HG03432 (cell line): Measurements from ENCODE around the gene ATF3.
A peak's percentile ranks its signal among the peaks of the same experiment; 100 is the strongest.
"Not testable (repeated sequence)": the region's sequence is repeated elsewhere in the genome, so short reads cannot be mapped to it uniquely, and the experiment has no call there.

Experiments used
- ATAC-seq: cut with Tn5 transposase; IDR thresholded peaks from one replicate; pipeline ENCODE4 v1.9.1; 2021; ENCODE audit warnings: mild to moderate bottlenecking, moderate library complexity; ENCODE audit not compliant: unreplicated experiment

The ATF3 gene

GRCh38 chr1:212625781-212626450 lies 17.4 kb downstream of the ATF3 start:
- no peak for ATAC-seq

DNA sequence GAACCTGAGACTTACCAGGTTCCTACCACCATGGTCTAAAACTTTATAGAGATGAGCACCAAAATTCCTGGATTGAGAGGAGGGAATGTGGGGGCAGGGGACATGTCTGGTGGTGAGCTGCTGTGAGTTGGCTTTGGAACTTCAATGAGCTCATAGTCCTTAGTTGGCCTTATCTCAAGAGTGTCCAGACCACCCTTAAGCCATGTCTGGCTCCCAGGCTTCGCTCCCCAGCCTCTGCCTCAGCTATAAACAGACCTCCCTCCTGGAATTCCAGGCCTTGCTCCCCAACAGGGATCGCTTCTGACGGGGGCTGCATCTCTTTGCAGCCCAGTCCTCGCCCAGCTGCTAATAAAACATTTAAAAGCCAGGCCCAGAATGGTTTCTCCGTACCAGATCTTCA lies 19.5 kb downstream of the ATF3 start:
- no peak for ATAC-seq

GRCh38 chr1:212628813-212629415 lies 20.4 kb downstream of the ATF3 start:
- no peak for ATAC-seq

DNA sequence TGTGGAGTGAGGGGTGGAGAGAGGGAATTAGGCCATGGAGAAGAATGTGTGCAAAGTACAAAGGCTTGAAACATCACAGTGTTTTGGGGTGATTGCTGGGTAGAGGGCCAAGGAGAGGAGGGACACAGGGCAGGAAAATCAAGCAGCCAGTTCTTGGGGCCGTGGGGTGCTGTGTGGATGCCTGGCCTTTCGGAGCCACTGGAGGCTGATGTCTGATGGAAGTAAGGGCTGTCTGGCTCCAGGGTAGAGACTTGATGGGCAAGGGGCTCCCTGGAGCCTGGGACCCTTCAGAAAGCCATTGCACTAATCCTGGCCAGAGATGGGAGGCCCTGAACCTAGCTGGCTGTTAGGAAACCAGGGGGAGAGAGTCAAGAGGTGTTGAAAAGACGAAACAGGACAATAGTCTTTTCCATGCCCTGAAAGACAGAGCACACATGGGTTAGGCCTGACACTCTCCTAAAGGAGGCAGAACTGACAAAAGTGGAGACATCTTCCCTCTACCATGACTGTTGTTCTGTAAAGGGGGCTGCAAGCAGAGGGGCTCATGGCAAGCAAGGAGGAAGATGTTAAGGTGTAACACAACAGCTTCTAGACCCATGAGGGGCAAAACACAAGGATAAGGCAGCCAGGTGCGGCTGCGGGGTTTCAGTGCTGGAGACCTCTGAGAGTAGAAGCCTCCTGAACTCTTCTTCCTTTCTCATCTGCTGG lies 21.0 kb downstream of the ATF3 start:
- no peak for ATAC-seq

DNA sequence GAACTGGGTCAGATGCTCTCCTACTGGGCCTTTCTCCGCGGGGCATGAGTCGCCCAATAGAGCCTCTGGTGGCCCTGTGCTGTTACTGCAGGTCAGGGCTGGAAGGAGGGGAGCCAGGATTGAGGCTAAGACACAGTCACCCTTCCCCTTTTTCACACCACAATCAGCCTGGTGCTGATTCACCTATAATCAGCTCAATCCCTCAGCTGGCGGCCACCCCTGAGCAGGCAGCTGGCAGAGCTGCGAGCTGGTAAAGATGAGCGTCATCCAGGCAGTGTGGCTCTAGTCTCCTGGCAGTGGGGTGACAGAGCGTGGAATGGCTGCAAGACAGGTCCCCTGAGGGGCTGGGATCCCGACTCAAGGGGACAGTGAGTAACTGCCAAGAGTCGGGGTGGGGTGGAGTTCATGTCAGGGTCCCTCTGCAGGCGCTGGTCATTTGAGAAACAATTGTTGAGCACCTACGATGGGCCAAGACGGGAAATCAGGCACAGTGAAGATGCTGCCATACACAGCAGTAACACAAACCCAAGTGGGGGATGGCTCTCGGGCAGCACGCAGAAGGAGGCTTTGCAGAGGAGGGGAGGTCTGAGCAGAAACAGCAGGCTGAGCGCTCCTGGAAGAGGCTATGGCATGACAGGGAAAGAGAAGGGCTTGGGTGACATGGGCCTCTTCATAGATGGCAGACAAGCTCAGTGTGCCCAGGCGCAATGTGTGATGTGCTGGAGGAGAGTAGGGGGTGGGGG lies 21.8 kb downstream of the ATF3 start:
- ATAC-seq = peak; percentile 96

GRCh38 chr1:212633161-212633560 lies 24.6 kb downstream of the ATF3 start:
- ATAC-seq = no peak

GRCh38 chr1:212634252-212634651 lies 25.7 kb downstream of the ATF3 start:
- no peak for ATAC-seq

- ATAC-seq = no peak
These were observed 26.6 kb downstream of the ATF3 start for GRCh38 chr1:212635141-212635631.

- ATAC-seq = no peak
These were observed 29.3 kb downstream of the ATF3 start for GRCh38 chr1:212637902-212638301.

DNA sequence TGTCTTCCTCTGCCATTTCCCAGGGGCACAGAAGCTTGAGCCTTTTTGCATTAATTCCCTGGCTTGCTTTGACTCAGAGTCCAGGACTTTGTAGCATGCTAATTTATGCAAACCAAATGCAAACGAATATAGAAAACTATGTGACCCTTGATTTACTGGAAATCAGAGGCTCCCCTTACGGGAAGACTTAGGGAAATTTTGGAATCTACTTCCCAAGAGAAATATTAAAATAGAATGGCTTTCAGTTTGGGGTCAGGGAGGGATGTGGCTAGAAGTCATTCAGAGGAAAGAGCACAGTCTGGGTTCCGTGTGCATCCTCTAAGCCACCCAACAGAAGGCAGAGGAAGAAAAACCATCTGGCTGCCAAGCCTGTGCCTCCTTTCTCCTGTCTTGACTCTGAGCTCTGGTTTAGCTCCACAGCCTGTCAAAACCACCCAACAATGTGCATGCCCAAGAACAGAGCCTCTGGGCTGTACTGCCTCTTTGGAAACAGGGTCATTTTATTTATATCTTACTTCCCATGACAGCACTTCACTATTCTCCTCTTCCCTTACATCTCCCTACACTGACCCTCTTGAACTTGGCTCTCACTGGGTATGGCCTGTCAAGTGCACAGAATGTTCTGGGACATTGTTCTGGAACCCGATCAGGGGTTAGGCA lies 30.1 kb downstream of the ATF3 start:
- ATAC-seq = no peak

DNA sequence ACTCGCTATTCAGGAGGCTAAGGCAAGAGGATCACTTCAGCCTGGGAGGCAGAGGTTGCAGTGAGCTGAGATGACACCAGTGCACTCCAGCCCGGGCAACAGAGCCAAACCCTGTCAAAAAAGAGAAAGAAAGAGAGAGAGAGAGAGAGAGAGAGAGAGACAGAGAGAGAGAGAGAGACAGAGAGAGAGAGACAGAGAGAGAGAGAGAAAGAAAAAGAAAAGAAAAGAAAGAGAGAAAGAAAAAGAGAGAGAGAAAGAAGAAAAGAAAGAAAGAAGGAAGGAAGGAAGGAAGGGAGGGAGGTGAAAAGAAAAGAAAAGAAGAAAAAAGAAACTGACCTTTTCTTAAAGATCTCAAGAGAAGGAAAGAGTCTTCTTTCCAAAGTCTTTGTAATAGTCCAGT lies 31.0 kb downstream of the ATF3 start:
- not testable (repeated sequence) for ATAC-seq

DNA sequence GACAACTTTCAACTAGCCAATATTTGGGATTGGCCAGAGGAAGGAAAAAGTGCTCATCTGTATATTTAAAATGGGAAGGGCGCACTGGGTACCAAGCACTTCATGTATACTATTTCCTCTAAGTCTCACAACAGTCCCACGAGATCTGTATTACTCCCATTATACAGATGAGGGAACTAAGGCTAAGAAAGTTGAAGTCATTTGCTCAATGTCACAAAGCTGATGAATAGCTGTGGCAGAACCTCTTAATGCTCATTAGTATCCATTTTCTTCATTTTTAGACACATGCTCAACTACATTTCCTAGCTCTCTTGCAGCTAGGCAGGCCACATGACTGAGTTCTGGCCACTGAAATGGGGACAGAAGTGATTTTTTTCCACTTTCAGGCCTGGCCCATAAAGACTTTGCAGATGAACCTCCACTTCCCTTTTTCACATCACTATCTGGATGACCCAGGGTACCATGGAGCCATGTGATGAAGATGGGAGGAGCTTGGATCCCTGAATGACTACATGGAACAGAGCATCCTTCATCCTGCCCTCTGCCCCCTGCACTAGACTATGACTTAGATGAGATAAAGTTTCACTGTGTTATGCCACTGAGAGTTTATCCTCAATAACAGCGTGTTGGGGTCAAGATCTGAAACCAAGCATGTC lies 31.8 kb downstream of the ATF3 start:
- no peak for ATAC-seq

DNA sequence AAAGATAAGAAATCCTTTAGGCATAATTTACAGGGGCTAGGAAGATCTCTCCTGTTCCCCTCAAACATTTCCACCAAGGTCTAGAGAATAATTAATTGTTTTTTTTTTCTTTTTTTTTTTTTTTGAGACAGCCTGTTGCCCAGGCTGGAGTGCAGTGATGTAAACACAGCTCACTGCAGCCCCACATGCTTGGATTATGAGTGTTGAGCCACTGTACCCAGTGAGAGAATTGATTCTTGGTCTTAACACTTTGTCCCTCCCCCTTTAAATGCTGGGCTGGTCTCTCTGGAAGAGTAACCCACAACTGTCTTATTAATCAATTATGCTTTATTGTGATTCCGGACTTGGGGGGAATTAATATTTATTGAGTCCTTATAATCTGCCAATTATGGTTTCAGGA lies 33.4 kb downstream of the ATF3 start:
- no peak for ATAC-seq

GRCh38 chr1:212643877-212644276 lies 35.3 kb downstream of the ATF3 start:
- ATAC-seq = no peak

GRCh38 chr1:212644866-212645545 lies 36.4 kb downstream of the ATF3 start:
- no peak for ATAC-seq

GRCh38 chr1:212645546-212646543 lies 37.3 kb downstream of the ATF3 start:
- no peak for ATAC-seq

DNA sequence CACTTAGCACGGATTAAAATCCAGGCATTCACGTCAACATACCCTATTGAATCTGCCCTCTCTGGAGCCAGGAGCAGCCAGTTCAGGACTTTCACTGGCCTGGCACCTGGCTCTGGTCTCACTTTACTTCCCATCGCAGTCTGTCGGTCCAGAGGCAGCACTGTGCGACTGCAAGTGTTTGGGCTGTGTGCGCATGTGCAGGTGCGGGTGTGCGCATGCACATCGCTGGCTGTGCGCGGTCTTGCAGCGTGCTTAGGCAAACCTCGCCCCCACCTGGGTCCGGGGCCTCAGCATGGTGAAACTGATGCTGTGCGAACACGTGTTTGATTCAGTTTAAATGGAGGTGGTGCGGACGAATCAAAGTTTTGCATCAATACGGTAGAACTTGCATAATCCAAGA lies 38.0 kb downstream of the ATF3 start:
- no peak for ATAC-seq

DNA sequence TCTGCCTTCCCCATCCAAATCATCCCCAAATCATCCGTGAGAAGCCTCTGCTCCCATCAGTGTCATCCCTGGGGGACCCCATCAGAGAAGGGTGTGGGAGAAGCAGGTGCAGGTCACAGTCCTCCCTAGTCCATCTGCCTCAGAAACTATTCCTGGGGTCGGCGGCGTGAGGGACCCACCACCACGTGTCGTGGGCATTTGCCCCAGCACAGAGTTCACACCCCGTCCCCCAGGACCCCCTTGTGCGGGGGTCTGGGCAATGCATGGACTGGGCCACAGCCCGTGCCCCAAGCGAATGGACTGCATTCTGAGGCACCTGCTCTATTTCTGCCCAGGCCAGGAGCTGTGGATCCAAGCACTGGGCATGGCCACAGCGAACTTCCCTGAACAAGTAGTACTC lies 38.4 kb downstream of the ATF3 start:
- ATAC-seq = no peak

GRCh38 chr1:212648431-212648830 lies 39.9 kb downstream of the ATF3 start:
- no peak for ATAC-seq
